Glutamatergic neuron (in vitro differentiated cells): Measurements from ENCODE around the gene ADH1B. TPM values are rescaled to one million over a fixed set of nuclear protein-coding genes. Genes with fewer than 3 reads are reported as not detected.

Experiments used
- DNase-seq: peaks from one replicate; pipeline ENCODE4 v3.0.0; 2022
- H3K27ac Mint-ChIP-seq: one replicate; pipeline ENCODE4 v1.8.0; 2020; ENCODE audit warnings: mild to moderate bottlenecking, mixed read lengths, inconsistent platforms; ENCODE audit not compliant: unreplicated experiment
- H3K27me3 Mint-ChIP-seq: one replicate; pipeline ENCODE4 v1.8.0; 2020; ENCODE audit warnings: mild to moderate bottlenecking, moderate library complexity, mixed read lengths, inconsistent platforms; ENCODE audit not compliant: unreplicated experiment
- H3K36me3 Mint-ChIP-seq: one replicate; pipeline ENCODE4 v1.8.0; 2020; ENCODE audit warnings: mild to moderate bottlenecking, mixed read lengths, inconsistent platforms; ENCODE audit not compliant: unreplicated experiment
- H3K4me1 Mint-ChIP-seq: one replicate; pipeline ENCODE4 v1.8.0; 2020; ENCODE audit warnings: mild to moderate bottlenecking, low read depth, mixed read lengths, inconsistent platforms; ENCODE audit not compliant: unreplicated experiment
- H3K4me3 Mint-ChIP-seq: one replicate; pipeline ENCODE4 v1.8.0; 2020; ENCODE audit warnings: mild to moderate bottlenecking, mixed read lengths, inconsistent platforms; ENCODE audit not compliant: unreplicated experiment
- H3K9me3 Mint-ChIP-seq: one replicate; pipeline ENCODE4 v1.8.0; 2020; ENCODE audit warnings: mild to moderate bottlenecking, moderate library complexity, mixed read lengths, inconsistent platforms; ENCODE audit not compliant: unreplicated experiment
- CTCF ChIP-seq: fragments of 200-600 bp; sonication (generic); IDR thresholded peaks from one replicate; pipeline ENCODE4 v1.5.0; 2021; ENCODE audit not compliant: partially characterized antibody, unreplicated experiment
- total RNA-seq: library from RNA; stranded (reverse); fragmentation: NEBNext Ultra II Directional; extraction: Animal tissue kit (Norgen Biotek cat#: 25700); gene quantifications from one replicate; pipeline ENCODE4 v1.2.1, GENCODE V29; 2021; ENCODE audit not compliant: unreplicated experiment

ADH1B gene
- total RNA-seq, 1 donor from 2014 or later: not detected

- TF ChIP-seq CTCF: no peak
- Mint-ChIP-seq H3K36me3 (no peaks in the 10 kb centered on the region), H3K27ac (no peak overlapping the region), H3K27me3 (no peaks in the 10 kb centered on the region), H3K4me3 (no peak overlapping the region), H3K4me1 (no peaks in the 10 kb centered on the region), H3K9me3 (no peaks in the 10 kb centered on the region)
- DNase-seq: no peak
Measured at GRCh38 chr4:99314211-99314610, 7.0 kb downstream of the ADH1B start.

GRCh38 chr4:99310389-99310788 lies 10.8 kb downstream of the ADH1B start:
- Mint-ChIP-seq H3K9me3 (no peaks in the 10 kb centered on the region), H3K27ac (no peak overlapping the region), H3K4me3 (no peak overlapping the region), H3K36me3 (no peaks in the 10 kb centered on the region), H3K27me3 (no peaks in the 10 kb centered on the region), H3K4me1 (no peaks in the 10 kb centered on the region)
- TF ChIP-seq CTCF: no peak
- DNase-seq: no peak

GRCh38 chr4:99305638-99306400 lies 15.4 kb downstream of the ADH1B start:
- no peaks in the 10 kb centered on the region for H3K9me3 Mint-ChIP-seq
- no peak for DNase-seq
- no peaks in the 10 kb centered on the region for H3K36me3 Mint-ChIP-seq
- TF ChIP-seq CTCF: no peak
- H3K4me3 Mint-ChIP-seq: no peak overlapping the region
- H3K27me3 Mint-ChIP-seq: no peaks in the 10 kb centered on the region
- no peaks in the 10 kb centered on the region for H3K4me1 Mint-ChIP-seq
- no peak overlapping the region for H3K27ac Mint-ChIP-seq

- TF ChIP-seq CTCF: no peak
- Mint-ChIP-seq H3K27ac (no peak overlapping the region), H3K9me3 (no peaks in the 10 kb centered on the region), H3K4me3 (no peak overlapping the region), H3K27me3 (no peaks in the 10 kb centered on the region), H3K36me3 (no peaks in the 10 kb centered on the region), H3K4me1 (no peaks in the 10 kb centered on the region)
- no peak for DNase-seq
Measured at GRCh38 chr4:99301376-99302164, 19.6 kb downstream of the ADH1B start.

GRCh38 chr4:99300934-99301333 lies 20.3 kb downstream of the ADH1B start:
- no peak for TF ChIP-seq CTCF
- no peaks in the 10 kb centered on the region for H3K27me3 Mint-ChIP-seq
- no peak for DNase-seq
- H3K4me1 Mint-ChIP-seq: no peaks in the 10 kb centered on the region
- no peaks in the 10 kb centered on the region for H3K36me3 Mint-ChIP-seq
- no peak overlapping the region for H3K27ac Mint-ChIP-seq
- no peak overlapping the region for H3K4me3 Mint-ChIP-seq
- H3K9me3 Mint-ChIP-seq: no peaks in the 10 kb centered on the region
